Measurements from ENCODE around the gene TSKS. TPM values are rescaled to one million over a fixed set of nuclear protein-coding genes. Genes with fewer than 3 reads are reported as not detected.

TSKS gene
- total RNA-seq, 6 donors from 2014 or later = 0.15 to 0.91 (median 0.37) TPM; not detected in 3

- no peak for ATAC-seq (ENCODE audit: low FRiP score in 2 of 2)
- Histone ChIP-seq H3K27me3 (no peaks in the 10 kb centered on the region), H3K36me3 (no peaks in the 10 kb centered on the region), H3K4me1 (peaks cover 5 to 8% (median 7%) of the 10 kb centered on the region in 4 donors), H3K27ac (peak overlapping the region; percentile 20 to 52 (median 46)), H3K9me3 (peaks cover 0 to 1% (median 0%) of the 10 kb centered on the region in 4 donors), H3K4me3 (no peak overlapping the region)
- DNase-seq = no peak
- 59 to 61% methylated on average over 3 to 14 of the region's 16 CpGs for WGBS, 2 donors
- TF ChIP-seq EP300 (IDR thresholded peaks at IDR 0.05) = no peak
- TF ChIP-seq, protein P1, sequence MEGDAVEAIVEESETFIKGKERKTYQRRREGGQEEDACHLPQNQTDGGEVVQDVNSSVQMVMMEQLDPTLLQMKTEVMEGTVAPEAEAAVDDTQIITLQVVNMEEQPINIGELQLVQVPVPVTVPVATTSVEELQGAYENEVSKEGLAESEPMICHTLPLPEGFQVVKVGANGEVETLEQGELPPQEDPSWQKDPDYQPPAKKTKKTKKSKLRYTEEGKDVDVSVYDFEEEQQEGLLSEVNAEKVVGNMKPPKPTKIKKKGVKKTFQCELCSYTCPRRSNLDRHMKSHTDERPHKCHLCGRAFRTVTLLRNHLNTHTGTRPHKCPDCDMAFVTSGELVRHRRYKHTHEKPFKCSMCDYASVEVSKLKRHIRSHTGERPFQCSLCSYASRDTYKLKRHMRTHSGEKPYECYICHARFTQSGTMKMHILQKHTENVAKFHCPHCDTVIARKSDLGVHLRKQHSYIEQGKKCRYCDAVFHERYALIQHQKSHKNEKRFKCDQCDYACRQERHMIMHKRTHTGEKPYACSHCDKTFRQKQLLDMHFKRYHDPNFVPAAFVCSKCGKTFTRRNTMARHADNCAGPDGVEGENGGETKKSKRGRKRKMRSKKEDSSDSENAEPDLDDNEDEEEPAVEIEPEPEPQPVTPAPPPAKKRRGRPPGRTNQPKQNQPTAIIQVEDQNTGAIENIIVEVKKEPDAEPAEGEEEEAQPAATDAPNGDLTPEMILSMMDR (IDR thresholded peaks at IDR 0.05) = peak in 1 of 6 experiments; percentile 28
Measured at GRCh38 chr19:49761625-49762311, 1.3 kb downstream of the TSKS start.

DNA sequence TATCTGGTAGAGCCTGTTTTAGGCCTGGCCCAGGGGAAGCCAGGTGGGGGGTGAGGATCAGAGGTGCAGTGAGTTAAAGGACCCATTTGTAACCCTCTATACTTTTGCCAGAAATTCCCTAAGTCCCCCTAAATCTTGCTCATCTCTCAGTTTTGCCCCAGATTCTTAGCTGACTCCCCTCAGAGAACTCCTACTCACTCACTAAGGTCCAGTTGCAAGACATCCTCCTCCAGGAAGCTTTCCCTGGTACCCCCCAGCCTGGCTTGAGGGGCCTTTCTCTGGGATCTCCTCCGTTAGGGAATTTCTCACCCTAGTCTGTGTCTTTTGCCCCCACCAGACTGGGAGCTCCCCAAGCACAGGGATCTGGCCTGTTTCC, 1.9 kb downstream of the TSKS start:
- Histone ChIP-seq H3K36me3 (no peaks in the 10 kb centered on the region), H3K27me3 (no peaks in the 10 kb centered on the region), H3K4me3 (no peak overlapping the region), H3K4me1 (peaks cover 5 to 8% (median 7%) of the 10 kb centered on the region in 4 donors), H3K9me3 (peaks cover 0 to 3% (median 1%) of the 10 kb centered on the region in 4 donors), H3K27ac (peak overlapping the region; percentile 20 to 52 (median 46))
- no peak for DNase-seq
- TF ChIP-seq POLR2A (IDR thresholded peaks at IDR 0.05) (no peak), EP300 (IDR thresholded peaks at IDR 0.05) (no peak), POLR2AphosphoS5 (IDR thresholded peaks at IDR 0.05) (no peak)
- TF ChIP-seq, protein P1 (IDR thresholded peaks at IDR 0.05) = no peak
- no peak for ATAC-seq (ENCODE audit: low FRiP score in 2 of 2)
- 78% methylated on average over 1 of the region's 1 CpG for WGBS, 2 donors

GRCh38 chr19:49758292-49758691, 4.8 kb downstream of the TSKS start:
- WGBS, 2 donors = 37 to 52% methylated on average over 6 to 7 of the region's 7 CpGs
- Histone ChIP-seq H3K9me3 (peaks cover 0 to 9% (median 5%) of the 10 kb centered on the region in 4 donors), H3K4me3 (no peak overlapping the region), H3K36me3 (no peaks in the 10 kb centered on the region), H3K27me3 (no peaks in the 10 kb centered on the region), H3K27ac (no peak overlapping the region), H3K4me1 (no peaks in the 10 kb centered on the region)
- DNase-seq (no peak), ATAC-seq (ENCODE audit: low FRiP score in 2 of 2) (peak in 1 of 2 donors; percentile 80)
- TF ChIP-seq EP300 (IDR thresholded peaks at IDR 0.05) (no peak), POLR2A (IDR thresholded peaks at IDR 0.05) (no peak), POLR2AphosphoS5 (IDR thresholded peaks at IDR 0.05) (no peak)
- TF ChIP-seq, protein P1 (IDR thresholded peaks at IDR 0.05) = no peak

GRCh38 chr19:49755956-49756355, 7.2 kb downstream of the TSKS start:
- H3K4me1 ChIP-seq = no peaks in the 10 kb centered on the region
- no peaks in the 10 kb centered on the region for H3K36me3 ChIP-seq
- no peak for ATAC-seq (ENCODE audit: low FRiP score in 2 of 2)
- no peak overlapping the region for H3K4me3 ChIP-seq
- no peaks in the 10 kb centered on the region for H3K27me3 ChIP-seq
- TF ChIP-seq POLR2AphosphoS5 (IDR thresholded peaks at IDR 0.05) = no peak
- 89 to 96% methylated on average over 3 of the region's 3 CpGs for WGBS, 2 donors
- no peak overlapping the region for H3K27ac ChIP-seq
- no peak for DNase-seq
- peaks cover 0 to 9% (median 5%) of the 10 kb centered on the region in 4 donors for H3K9me3 ChIP-seq

DNA sequence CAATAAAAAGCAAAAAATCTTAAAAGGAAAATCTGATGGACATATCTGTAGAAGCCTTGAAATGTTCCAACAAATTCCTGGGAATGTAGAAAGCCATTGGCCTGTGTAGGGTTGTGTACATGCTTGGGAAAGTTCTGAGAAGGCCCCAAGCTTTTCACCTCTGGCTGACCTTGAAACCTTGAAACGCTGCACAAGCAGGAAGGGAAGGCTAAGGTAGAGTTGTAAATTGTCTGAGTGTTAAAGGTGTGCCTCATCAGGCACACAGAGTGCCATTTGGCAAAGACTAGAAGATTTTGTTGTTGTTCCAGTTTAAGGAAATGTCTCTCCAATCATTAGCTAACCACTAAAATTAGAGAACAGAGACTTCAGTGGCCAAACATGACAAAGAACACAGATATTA, 10.4 kb downstream of the TSKS start:
- DNase-seq (no peak), ATAC-seq (ENCODE audit: low FRiP score in 2 of 2) (no peak)
- Histone ChIP-seq H3K4me1 (no peaks in the 10 kb centered on the region), H3K36me3 (no peaks in the 10 kb centered on the region), H3K9me3 (peaks cover 0 to 9% (median 5%) of the 10 kb centered on the region in 4 donors), H3K27ac (no peak overlapping the region), H3K4me3 (no peak overlapping the region), H3K27me3 (no peaks in the 10 kb centered on the region)
- 67 to 75% methylated on average over 1 of the region's 1 CpG for WGBS, 2 donors
- TF ChIP-seq, protein P1 (IDR thresholded peaks at IDR 0.05) = no peak
- TF ChIP-seq EP300 (IDR thresholded peaks at IDR 0.05) = no peak
- no peak for TF ChIP-seq POLR2AphosphoS5 (IDR thresholded peaks at IDR 0.05)
- no peak for TF ChIP-seq POLR2A (IDR thresholded peaks at IDR 0.05)

Measured in upper lobe of left lung (tissue), 6 donors.